Stimulated activated CD4-positive, alpha-beta T cell treated with anti-CD3 and anti-CD28 coated beads, Interleukin-2, amount 100 ng/mL, for 48 hours (primary cell): ENCODE data around the gene GLB1L3.
A peak's percentile ranks its signal among the peaks of the same experiment; 100 is the strongest.
"Not testable (repeated sequence)": the region's sequence is repeated elsewhere in the genome, so short reads cannot be mapped to it uniquely, and the experiment has no call there.

Experiments used
- DNase-seq, 2 donors: peaks; one replicate each; pipeline ENCODE4 v3.0.0-alpha.2; 2020

The GLB1L3 gene

GRCh38 chr11:134317103-134317502 lies 40.9 kb downstream of the GLB1L3 start:
- no peak for DNase-seq

GRCh38 chr11:134321373-134321772 lies 45.2 kb downstream of the GLB1L3 start:
- not testable (repeated sequence) for DNase-seq

- no peak for DNase-seq
Observed at GRCh38 chr11:134322553-134322952, 46.4 kb downstream of the GLB1L3 start.

- DNase-seq: no peak
Observed at GRCh38 chr11:134328433-134328832, 52.3 kb downstream of the GLB1L3 start.

GRCh38 chr11:134330611-134331353 lies 54.6 kb downstream of the GLB1L3 start:
- DNase-seq: no peak

- DNase-seq: peak; percentile 62 to 75
Observed at GRCh38 chr11:134331354-134332188, 55.4 kb downstream of the GLB1L3 start, which contains the start of gene GLB1L2. GLB1L2 (plus strand) TSS chr11:134331988; CDS start chr11:134332062, 74 bp downstream.

- DNase-seq: peak in 1 of 2 donors; percentile 15
Observed at GRCh38 chr11:134332189-134332631, 56.0 kb downstream of the GLB1L3 start.

GRCh38 chr11:134332782-134333181 lies 56.6 kb downstream of the GLB1L3 start:
- no peak for DNase-seq

GRCh38 chr11:134333312-134333711 lies 57.1 kb downstream of the GLB1L3 start:
- no peak for DNase-seq

- no peak for DNase-seq
Observed at GRCh38 chr11:134333946-134334345, 57.8 kb downstream of the GLB1L3 start.

GRCh38 chr11:134334796-134335571 lies 58.8 kb downstream of the GLB1L3 start:
- no peak for DNase-seq

- no peak for DNase-seq
Observed at GRCh38 chr11:134337051-134337450, 60.9 kb downstream of the GLB1L3 start.

GRCh38 chr11:134338068-134338467 lies 61.9 kb downstream of the GLB1L3 start:
- no peak for DNase-seq

- DNase-seq: no peak
Observed at GRCh38 chr11:134338654-134339053, 62.5 kb downstream of the GLB1L3 start.

- DNase-seq: no peak
Observed at GRCh38 chr11:134339756-134340155, 63.6 kb downstream of the GLB1L3 start.

- no peak for DNase-seq
Observed at GRCh38 chr11:134340354-134340964, 64.3 kb downstream of the GLB1L3 start.

- no peak for DNase-seq
Observed at GRCh38 chr11:134341805-134342571, 65.8 kb downstream of the GLB1L3 start.

GRCh38 chr11:134342572-134343340 lies 66.6 kb downstream of the GLB1L3 start:
- no peak for DNase-seq

GRCh38 chr11:134343646-134344045 lies 67.5 kb downstream of the GLB1L3 start:
- no peak for DNase-seq

GRCh38 chr11:134344497-134345236 lies 68.5 kb downstream of the GLB1L3 start:
- not testable (repeated sequence) for DNase-seq
